Skin of body (tissue), 2 donors: Measurements from ENCODE around the gene MSMO1. TPM values are rescaled to one million over a fixed set of nuclear protein-coding genes. Genes with fewer than 3 reads are reported as not detected.
"Not testable (repeated sequence)": the region's sequence is repeated elsewhere in the genome, so short reads cannot be mapped to it uniquely, and the experiment has no call there.

Experiments used
- DNase-seq: peaks from one replicate; lab custom pipeline; 2025; lab: John Stamatoyannopoulos, UW
- total RNA-seq: library from RNA; depleted of rRNA; stranded (reverse); fragments of >200 nt; gene quantifications from one replicate; pipeline ENCODE4 v1.2.3, GENCODE V29; 2014

MSMO1 gene
- total RNA-seq, 1 donor from 2014 or later, result 176 TPM

DNA sequence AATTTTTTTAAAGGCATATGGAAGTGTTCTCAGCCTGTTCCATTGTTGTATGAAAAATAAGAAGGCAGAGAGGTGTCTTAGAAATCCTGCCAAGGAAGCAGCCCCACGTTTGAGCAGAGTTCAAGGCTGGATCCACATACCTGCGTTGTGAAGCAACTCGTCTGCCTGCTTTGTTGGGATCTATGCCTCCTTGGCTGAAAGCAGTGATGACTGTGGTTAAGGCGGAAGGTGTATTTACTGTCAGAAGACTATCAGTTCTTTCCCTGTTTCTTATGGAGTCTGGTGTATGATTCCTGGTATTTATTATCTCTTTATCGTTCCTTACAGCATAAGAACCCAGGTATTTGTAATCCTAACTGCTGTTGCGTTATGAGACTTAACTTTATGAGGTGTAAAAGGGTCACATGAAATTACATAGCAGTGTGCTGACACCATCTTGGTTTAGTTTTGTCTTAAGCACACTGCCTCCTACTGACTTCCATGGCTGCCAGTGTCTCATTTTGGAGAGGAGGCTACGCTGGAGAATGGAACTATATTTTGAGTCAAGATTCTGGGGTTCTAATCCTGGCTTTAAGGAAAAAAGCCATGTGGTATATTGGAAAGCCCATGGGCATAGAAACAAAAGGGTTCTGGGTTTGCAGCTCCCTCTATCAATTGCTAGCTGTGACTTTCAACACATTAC lies 3.1 kb upstream of the MSMO1 start:
- no peak for DNase-seq

DNA sequence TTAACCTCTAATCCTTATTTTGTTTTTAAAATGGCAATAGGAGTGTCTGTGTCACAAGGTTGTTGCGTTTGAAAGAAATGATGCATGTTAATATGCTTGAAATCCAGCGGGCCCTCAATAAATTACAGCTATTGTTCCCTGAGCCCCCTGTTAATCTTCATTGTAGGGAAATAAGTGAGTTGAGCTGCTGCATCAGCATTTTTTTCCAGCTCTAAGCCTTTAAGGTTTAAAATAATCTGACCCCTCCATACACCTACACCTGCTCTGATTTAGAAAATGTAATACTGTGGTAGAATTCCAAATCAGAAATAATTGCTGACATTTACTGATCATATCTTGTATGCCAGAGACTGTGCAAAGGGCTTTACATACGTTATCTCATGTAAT lies 2.6 kb upstream of the MSMO1 start:
- no peak for DNase-seq

DNA sequence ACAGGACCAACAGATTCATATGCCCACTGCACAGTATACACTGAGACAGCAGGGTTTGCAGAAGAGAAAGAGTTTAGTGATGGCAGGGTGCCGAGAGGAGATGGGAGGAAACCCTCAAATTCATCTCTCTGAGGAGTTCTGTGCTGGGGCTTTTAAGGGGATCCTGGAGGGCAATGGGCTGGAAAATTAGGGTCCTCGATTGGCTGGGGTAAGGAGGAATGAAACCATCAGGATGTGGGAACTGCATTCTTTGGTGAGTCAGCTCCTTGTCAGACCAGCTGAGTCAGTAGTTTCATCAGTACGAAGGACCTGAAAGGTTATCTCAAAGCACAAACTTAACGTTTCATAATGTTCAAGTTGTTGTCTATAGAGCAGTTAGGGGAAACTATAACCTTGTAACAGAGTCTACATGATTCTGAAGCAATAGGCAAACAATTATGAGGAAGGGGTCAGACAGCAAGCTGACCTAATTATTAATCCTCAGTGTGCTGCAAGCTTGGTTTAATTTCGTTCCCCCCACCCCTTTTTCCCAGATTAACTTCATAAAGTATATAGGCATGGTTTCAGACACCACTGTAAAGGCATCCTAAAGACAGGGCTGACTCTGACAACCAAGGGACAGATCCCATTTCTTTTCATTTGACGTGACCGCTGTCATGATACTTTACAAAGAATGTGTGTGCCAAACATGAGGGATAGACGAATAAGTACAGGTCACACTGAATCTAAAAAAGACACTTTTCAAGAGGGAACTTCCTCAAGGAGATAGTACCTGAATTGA lies 1.5 kb upstream of the MSMO1 start:
- DNase-seq, result no peak

DNA sequence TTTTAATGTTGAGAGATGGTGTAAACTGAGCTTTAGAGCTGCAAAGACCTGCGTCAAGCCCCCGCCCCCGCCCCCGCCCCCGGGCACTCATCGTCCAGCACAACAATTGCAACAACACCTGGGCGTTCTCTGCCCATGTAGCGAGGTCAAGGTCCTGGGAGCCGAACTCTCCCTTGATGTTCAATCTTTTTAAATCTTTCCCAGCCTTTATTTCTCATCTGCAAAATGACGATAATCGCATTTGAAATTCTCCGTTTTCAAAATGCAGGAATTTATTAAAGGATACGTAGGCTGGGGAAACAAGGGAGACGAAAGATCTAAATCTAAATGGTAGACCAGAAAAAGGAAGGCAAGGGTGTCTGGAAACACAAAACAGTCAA lies 648 bp upstream of the MSMO1 start:
- no peak for DNase-seq

DNA sequence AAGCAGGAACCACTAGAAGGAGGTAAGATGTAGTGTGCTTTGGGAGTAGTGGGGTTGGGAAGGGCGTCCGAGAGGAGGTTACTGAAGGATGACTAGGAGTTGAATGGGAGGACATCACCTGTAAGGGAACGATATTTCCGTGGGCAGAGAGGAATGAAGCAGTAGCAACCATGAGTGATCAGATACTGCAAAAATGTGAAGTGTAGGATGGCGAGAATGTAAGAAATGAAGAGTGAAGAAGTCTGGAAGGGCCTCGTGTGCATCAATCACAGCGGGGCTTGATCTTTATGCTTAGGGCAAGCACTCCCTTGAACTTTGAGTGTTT lies 594 bp downstream of the MSMO1 start:
- peak; percentile 28 for DNase-seq

DNA sequence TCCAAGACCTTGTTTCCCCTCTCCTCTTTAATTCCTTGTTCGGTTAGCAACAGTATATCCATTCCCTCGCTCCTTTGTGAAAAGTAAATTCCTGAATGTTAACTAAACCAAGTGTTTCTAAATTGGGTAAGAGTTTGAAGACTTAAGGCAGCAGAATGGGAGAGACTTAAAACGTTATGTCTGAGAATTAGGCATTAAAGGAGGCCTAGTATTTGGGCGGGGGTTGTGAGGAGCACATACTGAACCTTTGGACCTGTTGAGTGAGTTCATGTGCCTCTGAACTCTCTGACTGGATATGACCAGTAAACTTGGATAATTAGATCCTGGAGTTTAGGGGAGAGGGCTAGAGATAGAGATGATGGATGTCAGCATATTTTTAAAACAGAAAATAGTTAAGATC lies 1.2 kb downstream of the MSMO1 start:
- DNase-seq, result peak; percentile 11

DNA sequence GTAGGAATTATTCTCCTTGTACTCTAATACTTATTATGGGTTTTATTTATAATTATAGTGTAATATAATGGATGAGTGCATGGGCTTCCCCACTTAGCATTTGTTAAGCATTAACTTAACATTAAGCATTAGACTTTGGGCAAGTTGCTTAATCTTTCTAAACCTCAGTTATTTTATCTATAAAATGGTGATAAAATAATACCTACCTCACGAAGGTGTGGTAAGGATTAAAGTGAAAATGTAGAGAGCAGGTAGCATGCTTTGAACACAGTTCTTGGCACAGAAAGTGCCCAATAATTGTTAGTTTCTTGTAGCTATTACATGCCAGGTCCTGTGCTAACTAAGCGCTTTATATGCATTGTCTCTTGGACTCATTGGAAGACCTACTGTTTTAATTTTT lies 2.6 kb downstream of the MSMO1 start:
- DNase-seq, result no peak

DNA sequence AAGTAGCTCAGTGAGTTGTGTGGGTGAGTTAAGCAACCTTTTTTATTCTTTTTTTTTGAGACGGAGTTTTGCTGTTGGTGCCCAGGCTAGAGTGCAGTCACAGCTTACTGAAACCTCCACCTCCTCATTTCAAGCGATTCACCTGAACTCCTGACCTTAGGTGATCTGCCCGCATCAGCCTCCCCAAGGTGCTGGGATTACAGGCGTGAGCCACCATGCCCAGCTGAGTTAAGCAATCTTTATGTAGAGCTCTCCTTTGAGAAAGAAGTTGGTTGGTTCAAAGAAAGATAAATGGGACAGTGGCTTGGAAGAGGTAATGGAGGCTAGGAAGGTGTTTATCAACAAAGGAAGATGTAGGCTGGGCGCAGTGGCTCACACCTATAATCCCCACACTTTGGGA lies 3.2 kb downstream of the MSMO1 start:
- no peak for DNase-seq

DNA sequence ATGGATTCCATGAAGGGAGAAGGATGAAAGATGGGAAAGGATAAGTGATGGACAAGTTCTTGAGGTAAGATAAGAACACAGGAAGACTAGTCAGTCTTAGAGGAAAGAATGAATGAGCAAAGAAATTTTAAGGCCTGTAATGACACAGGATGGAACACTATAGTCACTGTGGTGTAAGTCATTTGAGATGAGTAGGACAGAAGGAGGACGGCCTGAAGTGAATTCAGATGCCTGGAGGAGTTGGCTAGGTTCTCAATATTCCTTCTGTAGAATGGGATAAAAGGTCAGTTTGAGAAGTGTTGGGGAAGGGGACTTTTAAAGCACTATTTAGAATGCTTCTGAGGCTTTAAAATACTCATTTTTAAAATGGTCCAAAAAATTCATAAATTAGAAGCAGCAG lies 3.9 kb downstream of the MSMO1 start:
- no peak for DNase-seq

DNA sequence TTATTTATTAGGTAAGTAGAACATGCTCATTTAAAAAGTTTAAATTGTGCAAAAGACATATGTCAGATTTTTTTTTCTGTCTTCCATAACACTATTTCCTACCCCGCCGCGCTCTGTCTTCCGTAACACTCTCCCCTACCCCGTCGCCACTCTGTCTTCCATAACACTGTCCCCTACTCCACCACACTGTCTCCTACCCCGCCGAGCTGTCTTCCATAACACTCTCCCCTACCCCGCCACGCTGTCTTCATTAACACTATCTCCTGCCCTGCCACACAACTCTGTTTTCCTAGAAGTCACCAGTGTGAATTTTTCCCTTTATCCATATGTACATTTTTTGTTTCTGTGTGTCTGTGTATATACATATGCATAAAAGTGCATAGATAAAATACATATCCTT lies 4.4 kb downstream of the MSMO1 start:
- DNase-seq, result no peak

DNA sequence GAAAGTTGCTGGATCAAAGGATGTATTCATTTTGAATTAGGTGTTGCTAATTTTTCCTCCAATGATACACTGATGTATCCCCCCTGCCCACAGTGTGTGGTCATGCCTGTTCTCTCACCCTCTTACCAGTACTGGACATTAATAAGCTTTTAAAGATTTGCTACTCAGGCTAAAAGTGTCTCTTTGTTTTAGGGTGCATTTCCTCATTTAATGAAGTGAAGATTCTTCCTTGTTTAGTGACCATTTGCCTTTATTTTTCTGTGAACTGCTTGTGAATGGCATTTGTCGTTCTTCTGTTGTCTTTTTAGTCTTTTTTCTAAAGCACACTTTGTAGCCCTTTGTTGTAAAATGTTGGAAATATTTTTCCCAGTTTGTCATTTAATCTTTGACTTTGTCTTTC lies 5.0 kb downstream of the MSMO1 start:
- DNase-seq, result no peak

DNA sequence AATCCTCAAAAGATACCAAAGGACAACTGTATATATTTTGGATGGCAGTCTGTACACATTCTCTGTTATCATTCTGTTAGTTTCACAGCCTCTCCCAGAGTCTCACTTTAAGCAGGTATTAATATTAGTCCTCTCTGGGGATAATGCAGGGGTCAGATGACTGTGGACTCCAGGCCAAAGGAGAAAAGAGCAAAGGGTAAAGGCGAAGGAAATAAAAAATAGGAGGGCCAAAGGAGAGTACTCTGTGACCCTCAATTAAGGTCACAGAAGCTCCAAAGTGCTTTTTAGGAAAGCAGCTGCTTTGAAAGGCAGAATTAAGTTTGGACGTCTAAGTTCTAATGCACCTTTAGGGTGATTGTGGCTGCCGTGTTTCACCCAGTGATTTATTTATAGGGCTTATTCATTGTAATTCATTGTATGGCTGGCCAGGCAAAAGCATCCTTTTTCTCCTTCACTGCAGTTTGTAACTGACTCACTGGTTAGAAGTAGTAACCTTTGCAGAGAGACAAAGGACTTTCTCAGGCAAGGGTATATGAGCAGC lies 7.8 kb downstream of the MSMO1 start:
- no peak for DNase-seq

DNA sequence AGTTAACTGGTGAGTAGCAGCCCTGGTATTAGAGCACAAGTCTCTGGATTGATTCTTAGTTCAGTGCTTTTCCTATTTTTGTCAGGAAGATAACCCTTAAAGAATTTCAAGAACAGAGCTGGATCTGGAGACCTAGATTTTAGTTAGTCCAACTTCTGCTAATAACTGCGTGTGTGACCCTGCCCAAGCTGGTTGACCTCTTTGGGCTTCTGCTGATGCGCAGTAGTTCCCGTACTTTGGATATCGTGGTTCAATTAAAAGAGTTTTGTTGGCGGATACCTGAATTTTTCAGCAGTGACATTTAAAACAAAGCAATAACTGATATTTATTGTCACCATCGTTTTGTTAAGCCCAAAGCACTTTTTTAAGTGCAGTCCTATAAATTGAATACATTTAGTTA lies 9.3 kb downstream of the MSMO1 start:
- no peak for DNase-seq

DNA sequence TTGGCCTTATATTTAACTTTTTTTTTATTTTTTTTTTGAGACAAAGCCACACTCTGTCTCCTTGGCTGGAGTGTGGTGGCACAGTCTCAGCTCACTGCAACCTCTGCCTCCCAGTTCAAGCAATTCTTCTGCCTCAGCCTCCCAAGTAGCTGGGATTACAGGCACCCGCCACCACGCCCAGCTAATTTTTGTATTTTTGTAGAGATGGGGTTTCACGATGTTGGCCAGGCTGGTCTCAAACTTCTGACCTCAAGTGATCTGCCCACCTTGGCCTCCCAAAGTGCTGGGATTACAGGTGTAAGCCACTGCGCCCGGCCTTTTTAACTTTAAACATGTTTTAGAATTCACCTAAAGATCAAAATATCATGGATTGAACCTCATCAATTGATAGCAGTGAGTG lies 14.9 kb downstream of the MSMO1 start:
- not testable (repeated sequence) for DNase-seq

DNA sequence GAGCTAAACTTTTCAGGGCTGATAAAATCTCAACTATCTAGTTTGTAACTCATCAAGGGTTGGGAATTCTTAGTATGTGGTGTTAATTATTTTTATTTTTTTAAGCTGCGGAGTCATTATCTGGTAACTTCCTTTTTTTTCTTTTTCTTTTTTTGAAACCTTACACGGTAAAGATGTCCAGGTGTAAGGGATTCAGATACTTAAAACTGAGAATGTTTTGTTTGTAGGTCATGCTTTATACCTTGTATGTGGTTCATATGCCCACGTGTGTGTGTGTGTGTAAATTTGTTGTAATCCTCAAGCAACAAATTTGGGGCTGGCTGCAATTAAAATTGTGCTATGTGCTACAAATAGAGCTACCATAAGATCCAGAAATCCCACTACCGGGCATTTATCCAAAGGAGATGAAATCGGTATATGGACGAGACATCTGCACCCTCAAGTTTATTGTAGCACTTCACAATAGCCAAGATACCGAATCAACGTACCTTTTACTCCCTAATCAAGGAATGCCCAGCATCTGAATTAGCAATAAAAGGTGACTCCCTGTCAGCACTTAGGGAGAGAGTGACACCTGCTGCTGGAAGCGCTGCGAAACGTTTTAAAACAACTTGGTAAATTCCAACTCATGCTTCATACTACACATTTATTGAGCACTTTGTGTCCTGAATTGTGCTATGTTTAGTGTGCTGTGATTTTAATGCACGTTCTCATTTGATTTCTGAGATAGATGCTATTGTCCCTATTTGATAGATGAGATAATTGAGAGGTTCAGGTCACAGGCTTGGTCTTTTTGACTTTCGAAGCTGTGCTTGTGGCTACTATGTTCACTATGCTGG lies 16.1 kb downstream of the MSMO1 start:
- DNase-seq, result no peak

DNA sequence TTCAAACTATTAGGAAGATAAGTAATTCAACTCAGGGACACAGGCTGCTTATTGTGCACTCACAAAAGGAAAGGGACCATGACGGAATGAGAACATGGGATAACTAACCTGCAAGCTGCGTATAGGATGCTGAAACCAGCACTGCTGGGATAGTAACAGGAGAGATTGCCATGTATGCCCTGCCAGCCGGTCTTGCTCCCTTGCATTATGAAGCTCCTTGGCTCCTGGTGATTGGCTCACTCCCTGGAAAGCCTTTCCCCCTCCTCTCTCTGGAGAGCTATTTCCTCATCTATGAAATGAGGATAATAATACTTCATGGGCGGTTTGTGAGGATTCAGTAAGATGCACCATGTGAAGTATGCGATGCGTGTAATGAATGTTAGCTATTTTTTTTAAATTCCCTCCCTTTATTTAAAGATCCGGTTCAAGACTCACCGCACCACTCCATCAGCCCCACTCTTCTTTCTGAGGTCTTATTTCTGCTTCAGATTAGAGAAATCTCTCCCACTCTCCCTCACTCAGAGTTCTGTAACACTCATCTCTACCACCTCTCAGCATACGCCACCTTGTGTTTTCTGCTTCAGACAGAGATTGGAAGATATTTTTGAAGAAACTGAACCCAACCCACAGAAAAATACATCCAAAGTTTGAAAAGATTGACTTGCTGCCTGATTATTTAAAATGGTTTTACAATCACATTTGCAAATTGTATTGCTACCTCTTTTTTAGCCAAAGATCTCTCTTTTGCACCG lies 18.4 kb downstream of the MSMO1 start:
- no peak for DNase-seq

DNA sequence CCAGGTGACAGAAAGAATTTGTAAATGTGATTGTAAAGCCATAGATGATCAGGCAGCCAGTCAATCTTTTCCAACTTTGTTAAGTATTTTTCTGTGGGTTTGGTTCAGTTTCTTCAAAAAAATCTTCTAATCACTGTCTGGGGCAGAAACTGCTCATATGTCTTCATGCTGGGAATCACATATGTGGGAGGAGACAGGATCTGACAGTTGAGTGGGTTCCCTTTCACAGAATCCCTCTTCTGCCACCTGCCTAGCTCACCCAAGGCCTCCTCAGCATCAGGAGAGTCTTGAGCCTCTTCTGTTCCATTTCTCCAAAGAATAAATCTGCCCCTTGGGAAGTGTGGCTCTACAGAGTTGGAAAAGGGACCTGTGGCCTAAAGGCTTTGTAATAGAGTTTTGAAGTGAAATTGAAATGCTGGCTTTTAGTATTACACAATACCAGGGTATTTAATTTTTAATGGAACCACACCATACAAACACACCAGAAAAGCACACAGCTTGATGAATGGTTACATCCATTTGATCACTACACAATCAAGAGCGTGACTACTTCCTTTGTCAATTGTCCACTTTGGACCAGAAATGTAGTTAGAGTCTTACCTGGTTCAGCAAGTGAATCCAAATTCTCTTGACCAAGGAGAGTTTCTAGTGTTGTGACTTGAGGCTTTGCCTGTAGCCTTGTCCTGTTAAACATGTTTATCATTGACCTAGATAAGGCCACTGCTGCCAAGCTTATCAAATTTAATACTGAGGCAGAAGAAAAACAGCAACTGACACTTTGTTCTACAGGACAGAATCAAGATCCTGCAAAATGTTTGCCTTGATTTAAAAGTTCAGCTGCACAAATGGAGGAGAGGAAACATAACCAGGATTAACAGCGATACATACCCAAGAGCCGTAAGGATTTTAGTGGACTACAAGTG lies 20.4 kb downstream of the MSMO1 start:
- DNase-seq, result no peak

DNA sequence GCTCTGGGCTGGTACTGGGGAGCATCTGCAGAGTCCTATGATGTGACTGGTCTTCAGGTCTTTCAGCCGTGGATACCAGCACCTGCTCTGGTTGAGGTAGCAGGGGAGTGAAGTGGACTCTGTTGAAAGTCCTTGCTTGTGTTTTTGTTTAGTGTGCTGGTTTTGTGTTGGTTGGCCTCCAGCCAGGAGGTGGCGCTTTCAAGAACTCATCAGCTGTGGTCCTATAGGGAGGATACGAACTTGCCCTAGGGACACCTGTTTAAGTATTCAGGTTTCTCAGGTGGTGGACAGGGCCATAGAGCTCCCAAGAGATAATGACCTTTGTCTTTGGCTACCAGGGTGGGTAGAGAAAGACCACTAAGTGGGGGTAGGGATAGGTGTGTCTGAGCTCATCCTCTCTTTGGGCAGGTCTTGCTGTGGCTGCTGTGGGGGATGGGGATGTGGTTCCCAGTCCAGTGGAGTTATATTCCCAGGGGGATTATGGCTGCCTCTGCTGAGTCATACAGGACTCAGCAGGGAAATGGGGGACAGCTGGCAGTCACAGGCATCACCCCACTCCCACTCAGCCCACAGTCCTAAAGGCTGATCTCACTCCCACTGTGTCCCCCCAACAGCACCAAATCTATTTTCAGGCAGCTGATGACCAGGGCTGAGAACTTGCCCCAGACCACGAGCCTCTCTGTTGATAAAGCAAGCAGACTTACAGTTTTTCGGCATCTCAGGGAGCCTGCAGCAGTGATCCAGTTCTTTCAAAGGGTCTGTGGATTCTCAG lies 24.1 kb downstream of the MSMO1 start:
- DNase-seq, result no peak

DNA sequence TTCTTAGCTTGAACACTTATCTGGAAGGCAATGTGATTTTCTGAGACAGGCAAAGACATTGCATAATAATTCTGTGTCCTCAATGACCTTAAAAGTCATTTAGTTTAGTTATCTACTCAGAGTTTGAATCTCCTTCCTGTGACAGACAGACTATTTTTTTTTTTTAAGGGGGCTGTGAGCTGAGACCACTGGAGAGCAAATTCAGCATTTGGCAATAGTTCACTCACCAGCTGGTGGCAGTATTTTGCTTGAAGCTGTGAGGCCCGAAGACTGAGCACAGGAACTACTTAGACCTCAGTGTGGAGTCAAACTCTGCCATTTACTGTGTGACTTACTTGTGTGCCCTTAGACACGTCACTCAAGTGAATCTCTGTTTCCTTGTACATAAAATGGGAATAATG lies 28.4 kb downstream of the MSMO1 start:
- DNase-seq, result peak; percentile 50

DNA sequence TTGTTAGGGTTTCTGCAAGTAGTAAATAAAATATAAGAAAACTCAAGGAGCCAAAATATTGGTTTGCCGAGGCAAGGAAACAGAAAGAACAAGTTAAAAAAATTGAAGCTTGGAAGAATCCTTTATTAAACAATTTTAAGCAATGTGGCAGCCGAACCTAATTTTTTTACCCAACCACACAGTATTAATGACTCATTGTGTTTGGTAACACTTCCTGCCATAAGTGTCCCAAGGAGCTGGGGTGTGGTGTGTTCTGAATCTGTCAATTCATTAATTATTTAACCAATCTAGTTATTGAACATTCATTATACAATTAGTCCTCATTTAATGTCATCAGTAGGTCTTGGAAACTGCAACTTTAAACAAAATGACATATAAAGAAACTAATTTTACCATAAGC lies 32.0 kb downstream of the MSMO1 start:
- no peak for DNase-seq
